Measurements from ENCODE around the gene GFI1B.
"Not testable (repeated sequence)": the region's sequence is repeated elsewhere in the genome, so short reads cannot be mapped to it uniquely, and the experiment has no call there.

DNA sequence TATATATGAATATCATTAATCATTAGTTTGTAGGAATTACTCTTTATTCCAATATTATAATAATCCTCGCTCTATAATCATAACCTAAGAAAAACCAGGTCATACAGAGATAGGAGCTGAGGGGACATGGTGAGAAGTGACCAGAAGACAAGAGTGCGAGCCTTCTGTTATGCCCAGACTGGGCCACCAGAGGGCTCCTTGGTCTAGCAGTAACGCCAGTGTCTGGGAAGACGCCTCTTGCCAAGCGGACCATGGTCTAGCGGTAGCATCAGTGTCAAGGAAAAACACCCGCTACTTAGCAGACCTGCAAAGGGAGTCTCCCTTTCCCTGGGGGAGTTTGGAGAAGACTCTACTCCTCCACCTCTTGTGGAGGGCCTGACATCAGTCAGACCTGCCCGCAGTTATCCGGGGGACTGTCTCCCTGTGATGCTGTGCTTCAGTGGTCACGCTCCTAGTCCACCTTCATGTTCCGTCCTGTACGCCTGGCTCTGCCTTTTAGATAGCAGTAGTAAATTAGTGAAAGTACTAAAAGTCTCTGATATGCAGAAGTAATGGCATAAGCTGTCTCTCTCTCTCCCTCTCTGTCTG lies 62.5 kb downstream of the GFI1B start:
- TF ChIP-seq POLR2A, POLR2AphosphoS5, EP300 (IDR thresholded peaks at IDR 0.05): not testable (repeated sequence)
- TF ChIP-seq, protein P1, sequence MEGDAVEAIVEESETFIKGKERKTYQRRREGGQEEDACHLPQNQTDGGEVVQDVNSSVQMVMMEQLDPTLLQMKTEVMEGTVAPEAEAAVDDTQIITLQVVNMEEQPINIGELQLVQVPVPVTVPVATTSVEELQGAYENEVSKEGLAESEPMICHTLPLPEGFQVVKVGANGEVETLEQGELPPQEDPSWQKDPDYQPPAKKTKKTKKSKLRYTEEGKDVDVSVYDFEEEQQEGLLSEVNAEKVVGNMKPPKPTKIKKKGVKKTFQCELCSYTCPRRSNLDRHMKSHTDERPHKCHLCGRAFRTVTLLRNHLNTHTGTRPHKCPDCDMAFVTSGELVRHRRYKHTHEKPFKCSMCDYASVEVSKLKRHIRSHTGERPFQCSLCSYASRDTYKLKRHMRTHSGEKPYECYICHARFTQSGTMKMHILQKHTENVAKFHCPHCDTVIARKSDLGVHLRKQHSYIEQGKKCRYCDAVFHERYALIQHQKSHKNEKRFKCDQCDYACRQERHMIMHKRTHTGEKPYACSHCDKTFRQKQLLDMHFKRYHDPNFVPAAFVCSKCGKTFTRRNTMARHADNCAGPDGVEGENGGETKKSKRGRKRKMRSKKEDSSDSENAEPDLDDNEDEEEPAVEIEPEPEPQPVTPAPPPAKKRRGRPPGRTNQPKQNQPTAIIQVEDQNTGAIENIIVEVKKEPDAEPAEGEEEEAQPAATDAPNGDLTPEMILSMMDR (IDR thresholded peaks at IDR 0.05) = peak in 3 of 4 experiments; percentile 20 to 48 (median 36)
